Natural killer cell (primary cell): ENCODE results near the gene SPRYD3. TPM values are rescaled to one million over a fixed set of nuclear protein-coding genes. Genes with fewer than 3 reads are reported as not detected.
"Not testable (repeated sequence)": the region's sequence is repeated elsewhere in the genome, so short reads cannot be mapped to it uniquely, and the experiment has no call there.

Experiments
- ATAC-seq, 3 donors: fragments of 150-1000 bp in 2 of 3; fragments of 200-7000 bp in 1 of 3; cut with Tn5 transposase; 1 replicate in 1 of 3; 2 replicates in 2 of 3; pipeline ENCODE4 v1.10.0; 2021; ENCODE audit warnings: mild to moderate bottlenecking in 2 of 3, moderate library complexity in 2 of 3
- DNase-seq, 2 donors: peaks; one replicate each; pipeline versions ENCODE4 v3.0.0 to v3.0.0-alpha.2; 2013 to 2021; ENCODE audit warnings: mixed read lengths in 1 of 2
- H3K27ac ChIP-seq: one replicate; pipeline ENCODE4 v1.5.1; 2013; ENCODE audit warnings: mild to moderate bottlenecking, low read length
- H3K27me3 ChIP-seq: one replicate; pipeline ENCODE4 v1.6.1; 2013; ENCODE audit warnings: low read length; ENCODE audit not compliant: control insufficient read depth, insufficient read depth
- H3K36me3 ChIP-seq: one replicate; pipeline ENCODE4 v1.6.1; 2013; ENCODE audit warnings: low read length; ENCODE audit not compliant: control insufficient read depth, insufficient read depth
- H3K4me1 ChIP-seq: one replicate; pipeline ENCODE4 v1.6.1; 2013; ENCODE audit warnings: low read length; ENCODE audit not compliant: control insufficient read depth, insufficient read depth
- H3K4me3 ChIP-seq: one replicate; pipeline ENCODE4 v1.5.1; 2013; ENCODE audit warnings: low read length
- H3K9me3 ChIP-seq: one replicate; pipeline ENCODE4 v1.6.1; 2013; ENCODE audit warnings: low read length; ENCODE audit not compliant: control insufficient read depth, insufficient read depth
- H3K27ac Mint-ChIP-seq, 2 donors: one replicate each; pipeline ENCODE4 v1.8.0; 2022; ENCODE audit warnings: mild to moderate bottlenecking in 2 of 2, mixed read lengths in 2 of 2, moderate library complexity in 1 of 2
- H3K27me3 Mint-ChIP-seq, 2 donors: one replicate each; pipeline ENCODE4 v1.8.0; 2022; ENCODE audit warnings: low read depth in 2 of 2, mixed read lengths in 2 of 2
- H3K36me3 Mint-ChIP-seq: one replicate; pipeline ENCODE4 v1.8.0; 2022; ENCODE audit warnings: mixed read lengths
- H3K4me1 Mint-ChIP-seq, 2 donors: one replicate each; pipeline ENCODE4 v1.8.0; 2022; ENCODE audit warnings: mixed read lengths in 2 of 2
- H3K4me3 Mint-ChIP-seq: one replicate; pipeline ENCODE4 v1.8.0; 2022; ENCODE audit warnings: mild to moderate bottlenecking, moderate library complexity, mixed read lengths
- H3K9me3 Mint-ChIP-seq, 2 donors: one replicate each; pipeline ENCODE4 v1.8.0; 2022; ENCODE audit warnings: mixed read lengths in 2 of 2
- WGBS: methylation state at CpG from one replicate; pipeline ENCODE4 v1.1.7; 2013; ENCODE audit warnings: missing lambda C conversion rate; ENCODE audit not compliant: insufficient coverage; 5-methylcytosine and 5-hydroxymethylcytosine counted together
- intact Hi-C: fragments of 100-400 bp; cut with micrococcal nuclease; formaldehyde crosslinking; loops from one replicate; pipeline ENCODE4 v1.14.2; 2022
- total RNA-seq, 4 donors: library from RNA; stranded (reverse); fragments of 120-200 nt in 1 of 4; gene quantifications; one replicate each; pipeline versions ENCODE4 v1.2.3 to v1.2.4, GENCODE V29; 2013 to 2022
- TF ChIP-seq, protein P1 (sequence below): fragments of 200-600 bp; IDR thresholded peaks from one replicate; pipeline ENCODE4 v1.8.0; 2022; ENCODE audit warnings: antibody characterized with exemption

SPRYD3 gene
- total RNA-seq, 3 donors from 2014 or later (not counting 1 experiment from before 2014, with no cell fraction given): 32.6 to 48.0 (median 42.6) TPM

DNA sequence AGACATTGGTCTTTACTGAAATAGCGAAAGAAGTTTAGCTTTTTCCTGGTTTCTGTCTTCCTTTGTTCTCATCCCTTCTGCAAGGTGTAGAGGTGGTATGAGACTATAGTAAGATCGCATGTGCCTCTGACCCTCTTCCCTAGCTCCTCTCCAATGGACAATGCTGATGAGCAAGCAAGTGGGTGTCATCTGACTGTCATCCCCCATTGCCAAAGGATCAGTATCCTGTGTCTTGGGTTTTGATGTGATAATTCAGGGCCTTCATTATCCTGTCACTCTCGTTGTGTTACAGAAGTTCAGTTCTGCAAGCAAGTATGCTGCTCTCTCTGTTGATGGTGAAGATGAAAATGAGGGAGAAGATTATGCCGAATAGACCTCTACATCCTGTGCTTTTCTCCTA is 39.3 kb downstream of the SPRYD3 start:
- no peak overlapping the region for H3K27ac ChIP-seq
- H3K4me3 ChIP-seq: no peak overlapping the region
- peaks cover 10% of the 10 kb centered on the region for H3K4me1 ChIP-seq
- 90% methylated on average over 2 of the region's 4 CpGs for WGBS
- H3K27me3 Mint-ChIP-seq: peaks cover 0 to 3% of the 10 kb centered on the region in 2 donors
- peaks cover 44% of the 10 kb centered on the region for H3K36me3 ChIP-seq
- H3K36me3 Mint-ChIP-seq: peaks cover 20% of the 10 kb centered on the region
- no peaks in the 10 kb centered on the region for H3K9me3 Mint-ChIP-seq
- TF ChIP-seq, protein P1, sequence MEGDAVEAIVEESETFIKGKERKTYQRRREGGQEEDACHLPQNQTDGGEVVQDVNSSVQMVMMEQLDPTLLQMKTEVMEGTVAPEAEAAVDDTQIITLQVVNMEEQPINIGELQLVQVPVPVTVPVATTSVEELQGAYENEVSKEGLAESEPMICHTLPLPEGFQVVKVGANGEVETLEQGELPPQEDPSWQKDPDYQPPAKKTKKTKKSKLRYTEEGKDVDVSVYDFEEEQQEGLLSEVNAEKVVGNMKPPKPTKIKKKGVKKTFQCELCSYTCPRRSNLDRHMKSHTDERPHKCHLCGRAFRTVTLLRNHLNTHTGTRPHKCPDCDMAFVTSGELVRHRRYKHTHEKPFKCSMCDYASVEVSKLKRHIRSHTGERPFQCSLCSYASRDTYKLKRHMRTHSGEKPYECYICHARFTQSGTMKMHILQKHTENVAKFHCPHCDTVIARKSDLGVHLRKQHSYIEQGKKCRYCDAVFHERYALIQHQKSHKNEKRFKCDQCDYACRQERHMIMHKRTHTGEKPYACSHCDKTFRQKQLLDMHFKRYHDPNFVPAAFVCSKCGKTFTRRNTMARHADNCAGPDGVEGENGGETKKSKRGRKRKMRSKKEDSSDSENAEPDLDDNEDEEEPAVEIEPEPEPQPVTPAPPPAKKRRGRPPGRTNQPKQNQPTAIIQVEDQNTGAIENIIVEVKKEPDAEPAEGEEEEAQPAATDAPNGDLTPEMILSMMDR: no peak
- DNase-seq (no peak), ATAC-seq (no peak)
- H3K4me3 Mint-ChIP-seq: no peak overlapping the region
- no peaks in the 10 kb centered on the region for H3K9me3 ChIP-seq
- peaks cover 9 to 15% of the 10 kb centered on the region in 2 donors for H3K4me1 Mint-ChIP-seq
- H3K27ac Mint-ChIP-seq: no peak overlapping the region
- no peaks in the 10 kb centered on the region for H3K27me3 ChIP-seq
- intact Hi-C loops: no loop called here

DNA sequence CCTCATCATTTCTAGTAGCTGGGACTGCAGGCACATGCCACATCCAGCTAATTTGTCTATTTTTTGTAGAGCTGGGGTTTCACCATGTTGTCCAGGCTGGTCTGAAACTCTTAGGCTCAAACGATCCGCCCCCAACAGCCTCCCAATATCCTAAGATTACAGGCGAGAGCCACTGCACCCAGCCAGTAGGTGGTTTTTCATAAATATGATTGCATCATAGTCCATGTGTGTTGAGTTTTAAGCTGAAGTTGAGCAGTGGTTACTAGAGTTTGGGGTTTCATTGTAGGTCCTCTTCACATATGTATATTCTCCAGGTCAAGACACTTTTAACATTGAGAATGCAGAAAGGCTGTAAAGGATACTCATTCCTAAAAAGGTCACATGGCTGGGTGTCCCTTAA is 42.4 kb downstream of the SPRYD3 start:
- Mint-ChIP-seq H3K4me1 (peaks cover 9 to 22% of the 10 kb centered on the region in 2 donors), H3K4me3 (no peak overlapping the region), H3K27ac (no peak overlapping the region), H3K27me3 (no peaks in the 10 kb centered on the region), H3K9me3 (no peaks in the 10 kb centered on the region), H3K36me3 (peaks cover 20% of the 10 kb centered on the region)
- TF ChIP-seq, protein P1: no peak
- DNase-seq (no peak), ATAC-seq (no peak)
- intact Hi-C loops: no loop called here
- H3K27me3 ChIP-seq: no peaks in the 10 kb centered on the region
- no peaks in the 10 kb centered on the region for H3K9me3 ChIP-seq
- H3K4me1 ChIP-seq: peaks cover 10% of the 10 kb centered on the region
- H3K4me3 ChIP-seq: no peak overlapping the region
- peaks cover 70% of the 10 kb centered on the region for H3K36me3 ChIP-seq
- 100% methylated on average over 1 of the region's 3 CpGs for WGBS
- no peak overlapping the region for H3K27ac ChIP-seq

DNA sequence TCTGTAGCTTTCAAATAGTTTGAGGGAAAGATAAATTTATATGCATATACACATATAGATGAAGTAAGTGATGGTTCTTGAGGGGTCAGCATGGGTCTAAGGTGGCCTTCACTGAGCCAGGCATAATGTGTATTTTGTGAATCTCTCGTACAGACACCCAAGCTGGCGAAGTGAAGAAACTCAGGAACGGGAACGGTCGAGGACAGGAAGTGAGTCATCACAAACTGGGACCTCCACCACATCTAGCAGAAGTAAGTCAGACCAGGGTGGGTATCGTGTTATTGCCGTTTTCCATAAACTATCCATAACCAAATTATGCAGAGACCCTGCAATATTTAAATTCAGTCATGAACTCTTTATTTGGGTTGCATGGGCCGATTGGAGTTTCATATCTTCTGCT is 44.7 kb downstream of the SPRYD3 start:
- TF ChIP-seq, protein P1: no peak
- no peak for DNase-seq
- 71% methylated on average over 8 of the region's 8 CpGs for WGBS
- H3K4me3 ChIP-seq: no peak overlapping the region
- intact Hi-C loops: no loop called here
- Mint-ChIP-seq H3K9me3 (no peaks in the 10 kb centered on the region), H3K36me3 (peaks cover 18% of the 10 kb centered on the region), H3K4me1 (peaks cover 9 to 22% of the 10 kb centered on the region in 2 donors), H3K27ac (peak overlapping the region in 1 of 2 donors; percentile 14), H3K4me3 (no peak overlapping the region), H3K27me3 (no peaks in the 10 kb centered on the region)
- ATAC-seq: no peak
- H3K27me3 ChIP-seq: no peaks in the 10 kb centered on the region
- no peak overlapping the region for H3K27ac ChIP-seq
- no peaks in the 10 kb centered on the region for H3K9me3 ChIP-seq
- H3K4me1 ChIP-seq: peaks cover 10% of the 10 kb centered on the region
- peaks cover 79% of the 10 kb centered on the region for H3K36me3 ChIP-seq

DNA sequence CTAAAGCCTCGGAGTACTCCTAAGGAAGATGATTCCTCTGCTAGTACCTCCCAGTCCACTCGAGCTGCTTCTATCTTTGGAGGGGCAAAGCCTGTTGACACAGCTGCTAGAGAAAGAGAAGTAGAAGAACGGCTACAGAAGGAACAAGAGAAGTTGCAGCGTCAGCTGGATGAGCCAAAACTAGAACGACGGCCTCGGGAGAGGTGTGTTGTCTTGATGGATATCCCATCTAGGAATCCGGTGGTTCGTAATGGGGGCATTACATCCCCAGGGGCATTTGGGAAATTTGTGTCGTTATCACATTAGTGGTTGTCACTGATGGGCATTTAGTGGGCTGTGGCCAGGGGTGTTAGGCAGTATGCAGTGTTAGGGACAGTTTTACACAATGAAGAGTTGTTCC is 45.4 kb downstream of the SPRYD3 start:
- ATAC-seq, DNase-seq, H3K9me3 Mint-ChIP-seq, intact Hi-C loops, H3K27ac ChIP-seq, H3K4me3 ChIP-seq, H3K4me3 Mint-ChIP-seq, H3K27me3 Mint-ChIP-seq, H3K27me3 ChIP-seq, H3K4me1 ChIP-seq, H3K9me3 ChIP-seq: not testable (repeated sequence)
- H3K27ac Mint-ChIP-seq: peak overlapping the region in 1 of 2 donors; percentile 14
- WGBS: 90% methylated on average over 10 of the region's 10 CpGs
- peaks cover 4 to 19% of the 10 kb centered on the region in 2 donors for H3K4me1 Mint-ChIP-seq
- peaks cover 12% of the 10 kb centered on the region for H3K36me3 Mint-ChIP-seq
- peaks cover 76% of the 10 kb centered on the region for H3K36me3 ChIP-seq
